NCI-H748 (cell line): ENCODE results near the gene ACVR1C.
"Not testable (repeated sequence)": the region's sequence is repeated elsewhere in the genome, so short reads cannot be mapped to it uniquely, and the experiment has no call there.

Experiments used
- DNase-seq: peaks from one replicate; lab custom pipeline; 2025; ENCODE audit not compliant: unreplicated experiment; lab: John Stamatoyannopoulos, UW

Gene ACVR1C

GRCh38 chr2:157587576-157587975 lies 41.1 kb downstream of the ACVR1C start:
- DNase-seq, result peak; percentile 90

DNA sequence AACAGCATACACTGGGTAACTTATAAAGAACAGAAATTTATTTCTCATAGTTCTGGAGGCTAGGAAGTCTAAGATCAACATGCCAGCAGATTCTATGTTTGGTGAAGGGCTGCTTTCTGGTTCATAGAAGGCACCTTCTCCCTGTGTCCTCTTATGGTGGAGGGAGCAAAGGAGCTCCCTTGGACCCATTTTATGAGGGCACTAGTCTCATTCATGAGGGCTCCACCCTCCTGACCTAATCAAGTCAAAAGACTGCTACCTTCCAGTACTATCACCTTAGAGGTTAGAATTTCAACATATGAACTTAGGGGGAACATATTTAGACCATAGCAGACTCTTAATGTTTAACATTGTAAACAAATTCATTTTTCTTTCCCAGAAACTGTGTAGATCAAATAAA lies 54.5 kb downstream of the ACVR1C start:
- no peak for DNase-seq

GRCh38 chr2:157572725-157573124 lies 55.9 kb downstream of the ACVR1C start:
- DNase-seq, result peak; percentile 63

GRCh38 chr2:157566623-157567022 lies 62.0 kb downstream of the ACVR1C start:
- DNase-seq, result not testable (repeated sequence)

GRCh38 chr2:157566113-157566512 lies 62.6 kb downstream of the ACVR1C start:
- DNase-seq, result peak; percentile 71

DNA sequence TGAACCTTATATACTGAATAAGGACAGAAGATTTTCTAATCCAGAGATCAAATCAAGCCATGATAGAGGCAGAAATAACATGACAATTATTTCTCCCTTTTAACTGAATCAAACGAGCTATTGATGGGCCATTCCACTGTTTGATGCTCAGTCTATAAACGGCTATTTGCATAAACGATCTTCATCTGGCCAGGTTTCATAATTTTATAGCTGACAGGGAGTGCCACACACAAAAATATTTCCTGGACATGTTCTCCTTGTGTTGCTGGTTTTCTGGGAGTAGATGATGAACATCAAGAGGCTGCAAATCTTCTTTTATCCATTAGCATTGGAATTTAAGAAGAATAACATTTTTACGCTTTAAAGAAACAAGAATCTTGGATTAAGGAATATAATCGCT lies 63.1 kb downstream of the ACVR1C start:
- peak; percentile 64 for DNase-seq

- DNase-seq, result no peak
Observed at GRCh38 chr2:157559890-157560289, 68.8 kb downstream of the ACVR1C start.

DNA sequence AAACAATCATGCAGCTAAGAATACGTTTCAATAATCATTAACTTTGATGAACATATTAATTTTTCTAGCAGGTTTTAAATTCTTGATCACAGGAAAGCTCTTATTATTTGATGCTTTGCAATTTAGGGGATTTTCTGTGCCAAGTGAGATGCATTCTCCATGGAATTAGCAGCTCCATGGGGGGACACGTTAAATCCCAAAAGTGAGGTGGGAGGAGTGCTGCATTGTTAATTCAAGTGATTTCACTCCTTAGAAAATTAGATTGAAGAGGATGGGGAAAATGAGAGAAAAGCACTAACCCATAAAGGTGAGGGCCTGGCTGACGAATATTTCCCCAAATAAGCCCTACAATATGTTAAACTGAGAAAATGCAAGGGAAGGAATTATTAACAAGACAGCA lies 69.2 kb downstream of the ACVR1C start:
- DNase-seq, result no peak

- no peak for DNase-seq
Observed at GRCh38 chr2:157559061-157559460, 69.6 kb downstream of the ACVR1C start.

DNA sequence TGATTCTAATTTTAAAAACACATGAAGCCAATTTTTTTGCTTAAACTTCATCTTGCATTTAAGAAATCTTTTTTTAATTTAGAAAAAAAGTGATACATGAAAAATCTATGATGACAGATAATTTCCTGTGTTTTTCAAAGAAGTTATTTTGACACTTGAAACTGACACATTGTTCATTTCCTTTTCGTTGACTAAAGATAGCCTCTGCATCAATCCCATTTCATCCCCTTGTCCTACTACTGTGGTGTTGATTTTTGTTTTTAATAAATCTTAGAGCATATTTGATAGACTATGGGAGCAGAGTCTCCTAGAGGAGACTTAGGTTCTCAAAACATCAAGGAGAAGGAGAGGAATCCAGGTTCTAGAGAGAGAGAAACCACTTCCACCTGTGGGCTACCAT lies 70.9 kb downstream of the ACVR1C start:
- no peak for DNase-seq

DNA sequence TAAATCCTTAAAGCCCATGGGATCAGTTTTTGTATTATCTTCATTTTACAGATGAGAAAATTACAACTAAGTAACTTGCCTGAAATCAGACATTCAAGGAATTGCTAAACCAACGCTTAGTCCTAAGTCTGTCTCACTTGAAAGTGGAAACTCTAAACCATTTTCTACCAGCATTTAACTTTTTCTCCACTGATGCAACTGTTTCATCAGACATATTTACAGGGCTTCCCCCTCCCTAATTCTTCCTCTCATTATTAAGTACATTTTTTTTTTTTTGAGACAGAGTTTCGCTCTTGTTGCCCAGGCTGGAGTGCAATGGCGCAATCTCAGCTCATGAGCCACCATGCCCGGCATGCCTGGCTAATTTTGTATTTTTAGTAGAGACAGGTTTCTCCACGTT lies 88.6 kb downstream of the ACVR1C start:
- no peak for DNase-seq

DNA sequence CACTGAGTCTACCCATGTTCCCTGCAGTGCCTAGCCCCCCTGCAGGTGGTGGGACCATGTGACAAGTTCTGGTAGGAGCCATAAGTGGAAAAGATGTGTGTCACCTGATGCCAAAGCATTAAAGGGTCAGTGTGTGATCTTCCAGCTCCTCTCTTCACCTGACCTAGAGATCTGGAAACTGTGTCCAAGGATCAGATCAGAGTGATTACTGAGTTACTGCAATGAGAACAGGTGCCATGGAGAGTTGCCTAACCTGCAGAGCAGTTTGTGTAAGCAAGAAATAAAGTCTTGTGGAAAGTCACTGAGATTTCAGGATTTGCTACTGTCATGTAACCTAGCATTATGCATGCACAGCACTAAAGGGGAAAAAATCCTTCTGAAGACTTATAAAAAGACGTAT lies 90.6 kb downstream of the ACVR1C start:
- DNase-seq, result no peak

DNA sequence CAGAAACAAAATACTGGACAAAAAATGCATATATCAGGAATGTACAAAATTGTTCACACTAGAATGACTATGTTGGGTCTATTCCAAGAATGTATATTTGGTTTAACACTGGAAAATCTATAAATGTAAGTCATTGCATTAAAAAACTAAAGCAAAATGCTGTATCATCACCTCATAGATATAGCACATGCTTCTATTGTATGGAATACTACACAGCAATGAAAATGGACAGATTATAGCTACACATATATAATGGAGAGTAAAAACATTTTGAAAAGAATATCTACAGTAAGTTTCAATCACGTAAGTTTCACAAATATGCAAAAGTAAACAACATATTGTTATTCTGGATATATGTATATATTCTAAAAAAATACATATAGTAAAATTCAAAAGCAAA lies 91.8 kb downstream of the ACVR1C start:
- no peak for DNase-seq

DNA sequence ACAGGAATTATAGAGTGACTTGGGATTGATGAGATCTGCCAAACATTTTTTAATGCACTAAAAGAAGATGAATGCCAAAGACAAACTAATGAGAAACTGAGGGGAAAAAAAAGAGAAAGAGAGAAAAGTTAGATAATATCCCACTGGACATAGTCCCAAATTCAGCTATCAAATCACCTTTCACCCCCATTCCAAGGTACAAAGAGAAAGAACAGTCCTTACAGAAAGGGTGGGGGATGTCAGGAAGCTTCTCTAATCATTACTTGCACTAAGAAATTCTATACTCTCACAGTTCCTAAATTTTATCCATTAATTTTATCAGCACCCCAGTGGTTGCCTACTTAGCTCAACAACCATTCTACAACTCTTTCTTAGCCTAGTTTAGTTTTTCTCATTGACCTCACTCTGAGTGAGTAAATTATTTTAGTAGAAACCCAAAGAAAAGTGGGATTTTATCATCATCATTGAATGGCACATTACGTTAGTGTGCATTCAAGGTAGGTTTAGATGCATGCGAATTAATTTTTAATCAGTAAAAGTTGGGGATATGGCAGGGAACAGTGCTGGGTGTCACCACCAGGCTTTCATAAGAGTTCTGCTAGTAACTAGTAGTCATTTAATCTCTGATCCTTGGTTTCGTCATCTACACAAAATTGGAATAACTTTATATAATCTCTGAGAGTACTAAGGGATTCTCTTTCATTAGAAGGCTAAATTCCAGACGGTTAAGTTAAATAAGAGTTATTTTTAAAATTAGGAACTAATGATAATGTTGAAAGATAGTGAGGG lies 99.5 kb downstream of the ACVR1C start:
- no peak for DNase-seq

DNA sequence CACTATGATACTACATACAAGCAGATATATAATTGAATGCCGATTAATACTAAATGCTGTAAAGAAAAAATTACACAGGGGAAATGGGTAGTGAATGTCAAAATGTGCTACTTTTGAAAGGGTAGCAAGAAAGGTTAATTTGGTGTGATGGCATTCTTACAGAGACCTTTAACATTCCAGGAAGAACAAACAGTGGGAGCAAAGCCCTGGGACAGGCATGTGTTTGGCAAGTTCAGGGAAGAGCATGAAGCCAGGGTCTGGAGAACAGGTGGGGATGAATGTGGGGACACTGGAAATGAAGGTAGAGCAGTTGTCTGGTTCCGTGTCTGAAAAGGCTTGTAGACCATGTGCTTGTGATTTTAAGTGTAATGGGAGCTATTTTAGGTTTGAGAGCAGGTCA lies 102.6 kb downstream of the ACVR1C start:
- no peak for DNase-seq

GRCh38 chr2:157523270-157524247 lies 105.1 kb downstream of the ACVR1C start:
- DNase-seq, result peak; percentile 51

- not testable (repeated sequence) for DNase-seq
Observed at GRCh38 chr2:157514966-157515365, 113.7 kb downstream of the ACVR1C start.

GRCh38 chr2:157509744-157510143 lies 118.9 kb downstream of the ACVR1C start:
- DNase-seq, result peak; percentile 59

GRCh38 chr2:157508676-157509075 lies 120.0 kb downstream of the ACVR1C start:
- no peak for DNase-seq

DNA sequence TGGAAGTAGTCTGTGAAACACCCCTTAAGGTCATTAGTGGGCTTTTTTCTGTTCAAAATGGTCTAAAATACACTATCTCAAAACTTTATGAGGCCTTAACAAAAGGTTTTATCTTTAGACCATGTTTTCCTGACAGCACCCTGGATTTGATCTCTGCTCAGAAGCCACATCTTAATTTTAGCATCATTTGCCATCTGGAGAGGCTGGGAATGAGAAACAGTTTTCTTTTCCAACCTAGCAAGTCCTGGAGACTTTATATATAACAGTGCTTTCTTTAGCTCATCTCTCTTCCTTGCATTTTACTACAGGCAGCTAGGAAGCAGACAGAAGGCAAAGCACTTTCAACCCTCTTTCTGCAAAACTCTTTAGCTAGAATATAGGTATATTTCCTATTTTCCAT lies 122.1 kb downstream of the ACVR1C start:
- DNase-seq, result no peak

DNA sequence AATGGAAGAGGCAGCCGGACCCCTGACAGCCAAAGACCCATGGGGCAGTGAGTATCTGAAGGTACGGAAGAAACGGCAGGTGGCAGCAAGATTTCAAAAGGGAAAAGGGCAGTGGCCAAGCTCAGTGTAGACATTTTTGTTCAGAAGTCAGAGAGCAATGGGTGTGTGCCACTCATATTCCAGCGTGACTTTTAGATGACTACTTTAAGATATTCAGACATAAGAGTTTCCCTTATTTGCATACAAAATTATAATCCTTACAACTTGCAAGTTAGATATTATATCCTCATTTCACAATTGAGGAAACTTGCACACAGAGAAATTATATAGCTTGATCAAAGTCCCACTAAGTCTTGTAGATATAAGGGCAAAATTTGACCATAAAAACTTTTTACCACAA lies 124.0 kb downstream of the ACVR1C start:
- DNase-seq, result no peak

GRCh38 chr2:157501026-157501425 lies 127.6 kb downstream of the ACVR1C start:
- no peak for DNase-seq
